ENCODE results near the gene EMX2.

- TF ChIP-seq EZH2phosphoT487 (IDR thresholded peaks at IDR 0.05; ENCODE audit: borderline replicate concordance, low read length), result no peak
- no peak for TF ChIP-seq CTCF (IDR thresholded peaks at IDR 0.05; ENCODE audit: low read depth, low read length, poor library complexity, severe bottlenecking)
These were observed 10.6 kb upstream of the EMX2 start for GRCh38 chr10:117532003-117532385.
